Astrocyte of the spinal cord (primary cell): Measurements from ENCODE around the gene PLA2R1.
A peak's percentile ranks its signal among the peaks of the same experiment; 100 is the strongest.

ENCODE experiments used
- DNase-seq: peaks from one replicate; pipeline ENCODE4 v3.0.0; 2011; ENCODE audit warnings: low read depth, low spot score
- H3K4me3 ChIP-seq: 2 replicates; pipeline ENCODE4 v1.5.1; 2011; ENCODE audit warnings: low read depth, mild to moderate bottlenecking, low read length, moderate library complexity
- CTCF ChIP-seq: IDR thresholded peaks from 2 replicates; pipeline ENCODE4 v1.5.1; 2012; ENCODE audit warnings: low read depth, mild to moderate bottlenecking, low read length, inconsistent platforms
- in situ Hi-C: cut with HindIII; loops from 2 replicates; pipeline ENCODE4 v1.10.0; 2017; ENCODE audit warnings: low sequenced_read_pairs

PLA2R1 gene

DNA sequence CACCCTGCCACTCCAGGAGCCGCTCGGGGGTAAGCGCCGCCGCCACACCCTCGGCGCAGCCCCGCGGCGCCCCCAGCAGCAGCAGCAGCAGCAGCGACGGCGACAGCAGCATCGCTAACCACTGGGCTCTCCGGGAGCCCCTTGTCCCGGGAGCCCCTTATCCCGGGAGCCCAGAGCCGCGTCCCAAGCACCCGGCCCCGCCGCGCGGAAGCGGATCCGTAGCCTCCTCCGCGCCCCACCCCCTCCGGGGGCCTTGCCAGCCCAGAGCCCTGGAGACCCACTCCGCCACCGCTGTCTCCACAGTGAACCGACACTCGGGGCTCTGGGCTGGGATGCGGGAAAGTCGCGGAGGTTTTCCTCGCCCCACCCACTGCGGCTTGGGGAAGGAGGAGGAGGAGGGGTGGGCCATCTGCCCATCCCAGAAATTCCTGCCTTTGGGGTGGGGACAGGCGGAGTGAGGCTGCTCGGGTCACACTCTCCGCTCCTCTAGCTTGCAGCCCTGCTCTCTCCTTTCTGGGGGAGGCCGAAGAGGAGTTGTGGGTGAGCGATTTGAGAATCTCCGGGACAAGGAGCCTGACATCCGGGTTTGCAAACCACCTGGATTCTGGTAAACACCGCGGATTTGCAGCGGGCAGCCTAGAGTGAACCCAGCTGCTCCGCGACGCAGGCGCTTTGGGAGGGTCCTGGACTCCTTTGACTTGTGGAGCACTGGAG is at the start of gene PLA2R1:
PLA2R1 (minus strand) TSS at position 324 of the 714 bp plus-strand sequence; CDS start at position 112, 212 bp downstream.
- peak; percentile 34 for DNase-seq
- in situ Hi-C loops, result no loop called here
- TF ChIP-seq CTCF, result no peak
- peak within 1 kb of the TSS; percentile 61 for H3K4me3 ChIP-seq

GRCh38 chr2:160110674-160111239 is 48.3 kb upstream of the PLA2R1 start:
- no peak for DNase-seq
- H3K4me3 ChIP-seq, result no peak overlapping the region
- in situ Hi-C loops, result no loop called here
- TF ChIP-seq CTCF, result no peak

DNA sequence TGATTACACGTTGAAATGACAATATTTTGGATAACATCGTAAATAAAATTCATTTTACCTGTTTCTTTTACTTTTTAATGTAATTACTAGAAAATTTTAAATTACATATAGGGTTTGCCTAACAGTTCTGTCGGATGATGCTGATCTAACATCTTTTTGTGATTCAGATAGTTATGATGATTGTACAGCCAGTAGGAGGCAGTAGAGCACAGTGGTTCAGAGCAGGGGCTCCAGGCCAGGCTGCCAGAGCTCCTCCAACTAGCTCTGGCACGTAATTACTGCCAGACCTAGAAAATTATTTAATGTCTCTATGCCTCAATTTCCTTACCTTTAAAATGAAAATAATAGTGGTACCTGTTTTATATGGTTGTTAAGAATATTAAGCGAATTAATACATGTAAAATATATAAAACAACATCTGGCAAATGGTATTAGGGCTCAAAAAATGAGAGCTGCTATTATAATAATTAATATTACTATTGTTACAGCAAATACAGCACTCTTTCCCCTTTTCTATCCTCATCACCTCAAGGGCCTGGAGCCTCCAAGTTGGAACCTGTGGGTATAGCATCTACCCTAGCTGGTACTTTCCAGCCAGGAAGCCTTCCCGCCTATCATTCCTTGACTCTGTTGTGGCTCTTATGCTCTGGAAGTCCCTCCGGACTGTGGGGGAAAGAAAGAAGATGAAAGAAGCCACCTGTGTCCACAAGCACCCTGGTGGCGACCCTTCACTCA is 47.7 kb upstream of the PLA2R1 start:
- peak; percentile 71 for TF ChIP-seq CTCF
- DNase-seq, result peak; percentile 85
- no peak overlapping the region for H3K4me3 ChIP-seq
- in situ Hi-C loops, result no loop called here

DNA sequence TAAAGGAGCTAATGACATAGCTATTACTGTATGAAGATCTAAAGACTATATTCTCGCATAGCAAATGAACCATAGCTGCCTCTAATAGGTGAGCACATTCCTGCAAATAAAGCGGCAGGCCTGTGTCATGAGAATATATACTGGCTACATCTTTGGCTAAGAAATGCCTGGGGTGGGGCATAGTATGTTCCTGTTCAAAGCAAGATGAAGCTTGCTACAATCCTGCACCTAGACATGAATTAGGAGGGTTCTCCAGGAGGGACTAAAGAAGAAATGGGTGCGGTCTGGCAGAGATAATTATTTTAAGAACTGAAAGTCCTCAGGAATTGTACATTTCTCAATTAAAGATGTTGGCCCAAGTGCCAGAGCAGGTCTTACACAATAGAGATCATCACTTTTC is 46.8 kb upstream of the PLA2R1 start:
- no peak overlapping the region for H3K4me3 ChIP-seq
- no peak for TF ChIP-seq CTCF
- DNase-seq, result no peak
- in situ Hi-C loops, result no loop called here

- TF ChIP-seq CTCF, result no peak
- DNase-seq, result no peak
- in situ Hi-C loops, result no loop called here
- H3K4me3 ChIP-seq, result no peak overlapping the region
Observed at GRCh38 chr2:160108646-160109045, 46.2 kb upstream of the PLA2R1 start.

DNA sequence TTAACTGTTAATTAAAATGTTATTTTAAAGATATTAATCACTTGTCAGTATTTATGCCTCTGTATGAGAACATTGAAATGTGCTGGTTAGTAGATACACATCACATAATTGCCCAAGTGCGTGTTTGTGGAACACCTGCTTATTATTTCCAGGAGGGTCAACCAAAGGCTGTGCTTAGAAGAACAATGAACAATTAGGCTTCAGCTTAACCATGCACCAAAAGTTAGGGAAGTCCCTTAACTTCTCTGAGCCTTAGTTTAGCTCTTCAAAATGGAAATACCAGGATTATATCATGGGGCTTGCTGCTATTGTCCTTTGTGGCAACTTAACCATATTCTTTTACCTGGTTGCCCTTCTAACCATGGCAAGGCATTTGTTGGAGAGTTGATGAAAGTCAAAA is 43.0 kb upstream of the PLA2R1 start:
- no peak overlapping the region for H3K4me3 ChIP-seq
- in situ Hi-C loops, result no loop called here
- TF ChIP-seq CTCF, result no peak
- DNase-seq, result no peak
